ENCODE data around the gene PARP6. TPM values are rescaled to one million over a fixed set of nuclear protein-coding genes. Genes with fewer than 3 reads are reported as not detected.

PARP6 gene, protein sequence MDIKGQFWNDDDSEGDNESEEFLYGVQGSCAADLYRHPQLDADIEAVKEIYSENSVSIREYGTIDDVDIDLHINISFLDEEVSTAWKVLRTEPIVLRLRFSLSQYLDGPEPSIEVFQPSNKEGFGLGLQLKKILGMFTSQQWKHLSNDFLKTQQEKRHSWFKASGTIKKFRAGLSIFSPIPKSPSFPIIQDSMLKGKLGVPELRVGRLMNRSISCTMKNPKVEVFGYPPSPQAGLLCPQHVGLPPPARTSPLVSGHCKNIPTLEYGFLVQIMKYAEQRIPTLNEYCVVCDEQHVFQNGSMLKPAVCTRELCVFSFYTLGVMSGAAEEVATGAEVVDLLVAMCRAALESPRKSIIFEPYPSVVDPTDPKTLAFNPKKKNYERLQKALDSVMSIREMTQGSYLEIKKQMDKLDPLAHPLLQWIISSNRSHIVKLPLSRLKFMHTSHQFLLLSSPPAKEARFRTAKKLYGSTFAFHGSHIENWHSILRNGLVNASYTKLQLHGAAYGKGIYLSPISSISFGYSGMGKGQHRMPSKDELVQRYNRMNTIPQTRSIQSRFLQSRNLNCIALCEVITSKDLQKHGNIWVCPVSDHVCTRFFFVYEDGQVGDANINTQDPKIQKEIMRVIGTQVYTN
- total RNA-seq: 53.1 and 61.4 TPM in 2 replicates
- polyA plus RNA-seq (2012): 87.8 TPM

DNA sequence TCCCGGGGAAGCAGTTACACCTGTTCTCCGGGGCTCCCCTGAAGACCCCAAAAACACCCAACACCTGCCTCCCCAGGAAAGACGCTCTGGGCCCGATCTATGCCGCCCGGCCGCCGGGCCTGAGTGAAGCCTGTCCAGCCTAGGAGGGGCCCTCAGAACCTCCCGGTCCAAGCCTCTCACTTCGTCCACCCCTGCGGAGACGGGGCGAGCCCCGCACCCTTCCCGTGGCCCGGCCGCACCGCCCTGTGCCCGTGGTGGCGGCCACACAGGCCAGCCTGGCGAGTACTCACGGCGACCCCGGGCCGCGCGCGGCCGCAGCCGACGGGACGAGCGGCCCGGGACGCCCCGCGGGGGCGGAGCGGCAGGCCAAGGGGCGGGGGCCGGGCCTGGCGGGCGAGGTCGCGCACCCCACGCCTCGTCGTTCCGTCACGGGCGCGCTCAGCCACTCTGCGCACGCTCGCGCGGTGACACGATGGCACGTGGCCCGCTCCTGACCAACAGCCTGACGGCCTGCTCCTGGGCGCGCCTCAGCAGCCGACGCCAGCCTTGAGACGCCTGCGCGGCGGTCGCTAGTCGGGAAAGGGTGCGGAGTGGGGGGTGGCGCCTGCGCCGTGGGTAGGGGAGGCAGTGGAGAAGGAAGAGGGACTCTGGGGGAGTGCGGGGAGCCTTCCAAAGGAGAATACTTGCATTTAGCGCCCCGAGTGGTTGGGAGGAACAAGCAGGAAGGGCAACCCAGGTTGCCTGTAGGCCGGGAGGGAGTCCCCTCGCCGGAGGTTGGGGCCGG, at the start of gene PARP6:
TSS of gene PARP6 (minus strand) at position 342 of the 784 bp plus-strand sequence. CDS start 5,077 bp downstream, outside the sequence.
- DNase-seq (ENCODE audit: low read depth): peak; percentile 99

DNA sequence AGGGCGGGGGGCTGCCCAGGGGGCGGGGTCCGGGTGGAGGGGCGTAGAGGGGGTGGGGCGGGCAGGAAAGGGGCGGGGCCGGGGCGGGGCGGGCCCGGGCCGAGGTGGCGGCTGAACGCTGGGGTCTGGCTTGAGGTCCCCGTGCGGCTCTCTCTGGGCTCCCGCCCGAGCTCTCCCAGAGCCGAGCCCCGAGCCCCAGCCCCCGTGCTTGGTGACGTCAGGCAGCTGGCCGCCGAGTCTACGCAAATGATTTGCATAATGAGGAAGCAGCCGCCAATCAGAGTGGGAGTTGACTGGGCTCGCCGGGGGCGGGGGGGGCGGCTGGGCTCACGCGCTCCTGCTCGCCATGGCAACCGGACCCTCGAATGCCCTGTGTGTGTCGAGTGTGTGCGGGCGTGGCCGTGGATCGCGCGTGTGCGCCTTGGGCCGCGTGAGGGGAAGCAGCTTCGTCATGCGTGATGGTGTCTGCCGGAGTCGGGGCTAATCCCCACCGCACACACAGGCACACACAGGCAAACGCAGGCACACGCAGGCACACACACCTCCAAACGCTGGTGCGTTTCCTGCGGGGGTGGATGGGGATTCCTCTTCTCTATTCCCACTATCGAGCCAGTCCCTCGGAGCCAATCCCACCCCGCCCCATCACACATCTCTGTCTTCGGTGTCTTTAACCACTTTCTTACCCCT, 47.8 kb upstream of the PARP6 start, which contains the start of gene CELF6:
TSS of gene CELF6 (minus strand) at position 173 of the 687 bp plus-strand sequence. CDS start 283 bp downstream, outside the sequence.
- DNase-seq (ENCODE audit: low read depth): peak; percentile 83

DNA sequence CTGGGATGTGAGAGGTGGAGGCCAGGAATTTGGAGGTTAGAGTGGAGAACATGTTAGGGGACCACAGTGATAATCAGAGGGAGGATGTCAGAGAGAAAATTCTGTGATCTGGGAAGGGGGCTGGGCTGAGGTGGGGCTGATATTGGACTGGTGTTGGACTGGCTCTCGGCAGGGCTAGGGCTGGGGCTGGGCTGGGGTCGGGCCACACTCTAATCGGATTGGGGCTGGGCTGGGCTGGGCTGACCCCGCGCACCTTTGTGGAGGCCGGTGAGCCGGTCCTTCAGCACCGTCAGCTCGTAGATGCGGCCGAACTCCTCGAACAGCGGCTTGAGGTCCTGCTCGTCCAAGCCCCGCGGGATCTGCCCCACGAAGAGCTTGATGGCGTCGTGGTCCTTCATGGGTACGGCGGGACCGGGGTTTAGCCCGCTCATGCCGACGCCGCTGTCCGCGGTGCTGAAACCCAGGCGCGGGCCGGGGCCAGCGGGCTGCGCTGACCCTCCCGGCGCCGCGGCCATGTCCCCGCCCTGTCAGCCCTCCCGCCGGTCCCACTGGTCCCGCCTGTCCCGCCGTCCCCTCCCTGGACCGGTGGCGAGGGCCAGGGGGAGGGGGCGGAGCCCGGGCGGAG, 47.1 kb upstream of the PARP6 start:
- DNase-seq (ENCODE audit: low read depth): peak; percentile 64

DNA sequence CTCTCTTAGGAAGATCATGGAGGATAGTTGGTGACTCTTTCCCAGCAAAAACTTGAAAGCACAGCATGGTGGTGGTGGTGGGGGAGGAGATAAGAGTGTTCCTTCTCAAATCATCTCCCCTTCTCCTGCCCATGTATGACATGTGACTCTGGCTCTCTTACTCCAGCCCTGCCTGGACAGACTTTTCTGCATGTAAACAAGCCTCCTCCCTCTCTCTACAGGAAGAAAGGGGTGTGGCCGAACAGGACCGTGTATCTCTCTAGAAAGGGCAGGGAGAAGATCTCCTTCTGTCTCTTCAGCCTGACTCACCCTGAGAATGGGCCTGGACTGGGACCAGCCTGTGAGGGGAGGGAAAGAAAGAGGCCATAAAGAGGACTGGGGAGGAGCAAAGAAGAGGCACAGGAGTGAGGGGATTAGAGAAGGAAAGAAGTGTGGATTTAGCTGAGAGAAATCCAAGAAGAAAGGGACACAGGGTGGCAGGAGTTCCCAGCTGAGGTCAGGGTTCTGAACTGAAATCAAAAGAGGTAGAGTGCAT, 46.1 kb upstream of the PARP6 start:
- no peak for DNase-seq (ENCODE audit: low read depth)

DNA sequence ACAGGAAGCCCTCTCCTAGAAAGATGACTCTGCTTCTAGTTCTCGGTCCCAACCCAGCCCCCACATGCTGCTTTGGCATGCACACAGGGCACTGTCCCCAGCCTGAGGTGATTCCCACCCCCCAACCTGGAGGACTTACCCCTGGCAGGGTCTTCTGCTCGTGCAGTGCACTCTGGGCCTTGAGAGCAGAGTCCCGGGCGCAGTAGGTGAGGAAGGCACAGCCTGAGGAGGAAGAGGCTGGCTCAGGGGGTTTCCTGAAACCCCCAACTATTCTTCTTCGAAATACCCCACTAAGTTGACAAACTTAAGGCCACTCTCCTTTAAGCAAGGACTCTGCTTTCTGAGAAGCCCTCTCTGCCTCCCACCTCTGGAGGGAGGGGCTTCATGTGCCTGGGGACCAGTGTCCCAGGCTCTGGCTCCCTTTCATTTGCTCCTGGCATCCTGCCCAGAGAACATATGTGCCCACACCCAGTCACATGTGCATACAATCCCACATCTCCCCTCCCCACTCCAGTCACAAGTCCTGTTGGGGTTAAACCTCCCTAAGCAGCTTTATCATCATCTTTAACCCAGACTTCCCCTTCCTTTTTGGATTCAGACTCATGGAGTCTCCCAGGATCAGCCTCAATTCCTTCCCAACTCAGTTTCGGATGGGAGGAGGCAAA, 43.5 kb upstream of the PARP6 start:
- DNase-seq (ENCODE audit: low read depth): no peak

DNA sequence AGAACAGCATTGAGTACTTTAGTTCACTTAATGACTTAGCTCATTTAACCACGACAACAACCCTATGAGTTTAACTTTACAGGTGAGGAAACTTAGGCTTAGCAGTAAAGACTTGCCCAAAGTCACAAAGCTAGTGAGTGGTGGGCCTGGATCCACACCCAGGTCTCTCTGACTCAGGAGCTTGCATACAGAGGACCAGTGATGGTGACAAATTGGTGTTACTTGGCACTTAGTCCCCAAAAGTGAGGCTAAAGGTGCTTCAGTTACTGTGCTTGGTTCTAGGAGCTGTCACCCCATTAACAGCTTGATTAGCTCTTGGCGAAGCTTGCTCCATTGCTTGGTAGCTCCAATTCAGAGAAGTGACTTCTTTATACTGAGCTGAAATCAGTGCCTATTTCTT, 41.5 kb upstream of the PARP6 start:
- no peak for DNase-seq (ENCODE audit: low read depth)

DNA sequence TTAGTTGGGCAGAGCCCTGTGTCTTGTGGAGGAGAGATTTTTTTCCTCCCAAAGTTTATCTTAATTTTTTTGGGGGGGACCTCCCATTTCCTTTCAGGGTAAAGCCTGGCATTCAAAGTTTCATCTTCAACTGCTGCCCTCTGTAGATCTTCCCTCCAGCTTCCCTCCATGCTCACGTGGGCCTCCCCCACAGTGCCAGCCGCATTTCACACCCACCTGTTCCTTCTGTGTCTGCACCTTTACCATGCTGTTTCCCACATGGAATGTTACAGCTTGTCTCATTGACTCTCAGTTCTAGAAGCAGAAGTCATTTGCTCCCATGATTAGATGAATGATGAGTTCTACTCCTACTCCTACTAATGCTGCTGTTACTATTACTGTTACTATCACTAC, 41.1 kb upstream of the PARP6 start:
- no peak for DNase-seq (ENCODE audit: low read depth)

DNA sequence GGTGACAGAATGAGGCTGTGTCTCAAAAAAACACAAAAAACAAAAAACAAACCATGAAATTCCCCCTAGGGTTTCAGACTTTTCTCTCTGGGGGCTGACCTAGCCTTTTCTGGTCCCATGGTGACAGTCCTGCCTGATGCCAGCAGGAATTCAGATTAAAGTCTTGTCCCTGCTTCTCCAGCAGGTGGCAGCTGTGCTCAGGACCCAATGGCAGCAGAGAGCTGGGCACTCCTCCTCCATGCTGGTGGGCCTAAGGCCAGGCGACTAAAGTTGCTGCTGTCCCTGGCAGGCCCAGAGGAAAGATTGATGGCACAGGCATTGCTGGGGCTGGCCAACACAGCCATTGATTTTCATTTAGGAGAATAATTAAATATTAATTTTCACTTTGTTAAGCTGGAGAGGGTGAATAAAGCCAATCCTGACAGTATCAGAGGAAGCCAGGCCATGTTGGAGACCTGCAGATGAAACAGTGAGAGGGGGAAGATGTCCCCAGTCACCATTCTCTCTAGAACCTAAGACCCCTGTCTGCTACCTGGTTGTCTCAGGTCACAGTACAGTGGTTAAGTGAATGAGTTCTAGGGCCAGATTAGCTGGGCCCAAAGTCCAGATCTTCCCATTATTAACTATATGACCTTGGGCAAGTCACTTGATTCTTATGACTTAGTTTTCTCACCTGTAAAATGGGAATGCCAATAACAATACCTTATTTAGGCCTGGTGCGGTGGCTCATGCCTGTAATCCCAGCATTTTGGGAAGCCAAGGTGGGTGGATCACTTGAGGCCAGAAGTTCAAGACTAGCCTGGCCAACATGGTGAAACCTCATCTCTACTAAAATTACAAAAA, 40.5 kb upstream of the PARP6 start:
- DNase-seq (ENCODE audit: low read depth): peak; percentile 74

DNA sequence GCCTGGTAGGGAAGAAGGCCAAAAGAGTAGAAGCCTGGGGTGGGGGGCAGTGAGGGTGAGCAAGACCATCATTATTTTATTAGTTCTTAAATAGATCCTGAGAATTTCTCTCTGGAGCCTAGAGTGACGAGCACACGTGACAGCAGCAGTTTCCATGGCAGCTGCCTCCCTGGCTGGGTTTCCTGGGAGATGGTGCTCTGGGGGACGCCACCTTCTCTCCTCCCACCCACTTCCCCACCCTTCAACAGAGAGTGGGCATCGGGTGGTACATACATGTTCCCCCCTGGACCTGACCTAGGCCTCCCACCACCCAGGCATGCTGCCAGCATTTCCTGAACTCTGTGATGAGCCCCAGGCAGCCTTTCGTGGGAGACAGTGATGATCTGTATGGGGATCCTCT, 34.7 kb upstream of the PARP6 start:
- DNase-seq (ENCODE audit: low read depth): no peak

DNA sequence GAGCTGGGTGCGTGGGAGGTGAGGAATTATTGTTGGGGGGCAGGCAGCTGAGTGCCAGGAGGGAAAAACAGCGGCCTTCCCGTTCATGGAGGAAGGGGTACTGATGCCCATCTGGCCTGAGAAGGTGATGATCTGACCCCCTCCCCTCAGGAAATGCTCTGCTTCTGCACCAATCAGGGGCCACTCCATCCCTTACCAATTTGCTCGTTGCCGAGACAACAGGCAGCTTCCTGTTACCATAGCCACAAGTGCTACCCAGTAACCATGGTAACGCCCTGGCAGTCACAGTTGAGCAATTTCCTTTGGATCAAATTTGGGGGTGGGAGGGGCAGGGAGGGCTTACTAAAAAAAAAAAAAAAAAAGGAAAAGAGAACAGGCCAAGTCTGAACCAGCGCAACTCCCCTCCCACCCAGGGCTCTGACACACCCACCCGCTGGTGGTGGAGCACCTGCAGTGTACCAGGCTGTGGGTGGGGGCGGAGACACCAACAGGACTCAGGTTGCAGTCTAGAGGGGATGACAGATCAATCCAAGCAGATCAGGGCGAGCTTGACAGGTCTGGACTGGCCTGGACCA, 33.9 kb upstream of the PARP6 start:
- DNase-seq (ENCODE audit: low read depth): no peak

DNA sequence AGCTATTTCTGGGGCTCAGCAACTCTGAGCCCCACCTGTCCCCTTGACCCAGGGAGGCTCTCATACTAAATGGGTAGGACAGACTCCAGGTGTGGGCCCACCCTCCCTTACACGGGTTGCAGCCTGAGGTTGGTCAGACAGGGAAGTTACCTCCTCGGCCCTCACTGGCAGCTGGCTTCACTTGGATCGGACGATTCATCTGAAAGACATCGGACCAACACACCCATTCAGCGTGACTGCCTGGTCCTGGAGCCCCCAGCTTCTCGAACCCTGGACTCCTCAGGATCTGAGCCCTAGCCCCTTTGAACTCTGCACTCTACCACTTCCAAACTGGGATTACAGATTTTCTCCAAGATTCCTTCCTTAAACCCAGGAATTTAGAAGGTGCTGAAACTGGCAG, 32.2 kb upstream of the PARP6 start:
- no peak for DNase-seq (ENCODE audit: low read depth)

DNA sequence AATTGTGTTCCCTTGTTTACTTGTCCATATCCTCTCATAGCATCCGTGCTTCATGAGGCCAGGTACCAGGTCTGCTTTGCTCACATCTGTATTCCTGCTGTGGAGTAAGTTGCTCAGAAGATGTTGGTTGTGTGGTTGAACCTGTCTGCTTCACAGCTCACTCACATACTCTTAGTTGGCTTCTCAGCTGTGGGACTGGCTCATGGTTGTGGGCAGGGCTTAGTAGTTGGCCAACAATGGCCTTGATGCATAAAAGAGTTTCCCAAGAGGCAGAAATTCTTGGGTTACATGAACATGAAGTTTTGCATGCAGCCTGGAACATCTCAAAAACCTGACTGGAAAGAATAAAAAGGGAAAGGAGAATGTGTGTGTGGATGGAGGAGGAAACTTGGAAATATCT, 30.6 kb upstream of the PARP6 start:
- no peak for DNase-seq (ENCODE audit: low read depth)

DNA sequence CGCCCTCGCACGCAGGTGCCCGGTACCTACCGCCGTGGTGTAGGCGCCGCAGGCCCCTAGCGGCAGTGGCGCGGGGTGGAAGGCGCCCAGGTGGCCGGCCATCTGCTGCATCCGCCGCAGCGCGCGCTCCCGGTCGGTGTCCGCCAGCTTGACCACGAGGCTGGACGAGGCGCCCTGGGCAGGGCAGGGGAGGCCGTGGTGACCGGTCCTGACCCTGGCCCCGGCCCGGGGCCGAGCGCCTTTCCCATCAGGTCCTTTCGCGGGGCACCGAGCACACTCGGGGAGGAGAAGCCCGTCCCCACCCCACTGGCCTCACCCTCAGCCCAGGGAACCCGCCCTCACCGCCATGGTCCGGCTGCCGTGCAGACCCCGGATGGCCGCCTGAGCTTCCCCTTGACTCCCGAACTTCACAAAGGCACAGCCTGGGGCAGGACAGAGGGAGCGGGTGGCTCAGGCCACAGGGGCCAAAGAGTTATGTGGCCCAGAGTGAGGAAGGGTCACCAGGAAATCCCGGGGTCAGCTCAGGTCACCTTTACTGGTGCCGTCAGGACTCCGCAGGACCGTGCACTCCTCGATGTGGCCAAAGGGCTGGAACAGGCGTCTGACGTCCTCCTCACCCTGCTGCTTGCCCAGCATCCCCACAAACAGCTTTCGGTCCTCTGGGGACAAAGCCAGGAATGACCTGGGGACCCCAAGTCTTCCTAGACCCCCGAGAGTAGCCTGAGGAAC, 17.4 kb upstream of the PARP6 start:
- DNase-seq (ENCODE audit: low read depth): no peak

DNA sequence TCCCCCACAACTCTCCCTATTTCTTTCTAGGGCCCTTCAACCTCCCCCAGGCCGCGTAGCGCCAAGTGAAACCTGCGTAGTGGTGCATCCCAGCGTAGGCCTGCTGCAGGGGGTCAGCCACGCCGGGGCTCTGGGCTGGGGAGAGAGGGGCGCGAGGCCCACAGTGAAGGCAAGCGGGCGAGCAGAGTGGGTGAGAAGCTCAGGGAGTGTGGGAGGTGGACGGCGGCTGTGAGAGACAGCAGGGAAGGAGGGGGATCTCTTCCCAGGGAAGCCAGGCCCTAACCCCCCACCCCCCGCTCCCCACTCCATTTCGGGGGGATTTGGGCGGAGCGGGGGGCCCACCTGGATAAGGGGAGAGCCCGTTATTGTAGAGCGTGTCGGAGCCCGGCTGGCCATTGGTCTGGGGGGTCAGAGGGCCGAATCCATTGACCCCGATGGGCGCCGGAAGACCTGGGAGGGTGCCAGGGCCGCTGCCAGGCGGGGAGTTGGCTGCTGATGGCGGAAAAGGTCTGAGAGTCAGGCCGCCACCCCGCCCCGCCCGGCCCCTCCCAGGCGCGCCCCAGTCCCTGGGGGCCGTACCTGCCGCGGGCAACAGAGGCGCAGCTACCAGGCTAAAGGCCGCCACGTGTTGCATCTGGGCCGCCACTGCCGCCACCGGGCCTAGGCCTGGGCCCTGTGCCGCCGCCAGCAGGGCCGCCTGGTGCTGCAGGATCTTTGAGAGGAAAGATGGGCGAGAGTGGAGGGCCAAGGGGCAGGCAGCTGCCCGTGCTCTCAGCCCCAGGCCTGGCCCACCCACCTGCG, 16.6 kb upstream of the PARP6 start:
- no peak for DNase-seq (ENCODE audit: low read depth)

DNA sequence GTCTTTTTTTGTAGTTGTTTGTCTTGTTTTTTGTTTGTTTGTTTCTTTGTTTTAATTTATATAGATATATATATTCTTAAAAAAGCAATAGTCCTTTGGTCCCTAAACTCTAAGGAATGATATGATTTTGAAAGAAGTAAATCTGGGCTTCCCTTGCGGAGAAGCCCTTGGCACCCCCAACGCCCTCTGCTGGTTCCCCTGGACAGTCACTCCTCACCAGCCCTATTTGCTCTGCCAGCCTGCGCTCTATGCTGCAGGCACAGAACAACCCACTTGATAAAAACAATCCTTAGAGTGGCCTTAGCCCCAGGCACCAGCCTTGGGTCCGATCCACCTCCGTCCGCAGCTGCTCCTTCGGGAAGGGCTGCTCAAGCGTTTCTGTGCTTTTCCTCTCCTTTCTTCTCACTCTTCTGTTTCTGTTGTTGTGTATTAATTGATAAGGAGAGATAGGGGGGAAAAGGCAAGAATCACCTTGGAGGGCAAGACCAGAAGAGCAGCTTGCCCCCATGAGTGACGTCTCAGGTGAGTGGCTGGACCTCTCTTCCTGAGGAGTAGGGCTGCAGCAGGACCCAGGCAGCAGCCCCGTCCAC, 13.7 kb upstream of the PARP6 start:
- peak; percentile 13 for DNase-seq (ENCODE audit: low read depth)

DNA sequence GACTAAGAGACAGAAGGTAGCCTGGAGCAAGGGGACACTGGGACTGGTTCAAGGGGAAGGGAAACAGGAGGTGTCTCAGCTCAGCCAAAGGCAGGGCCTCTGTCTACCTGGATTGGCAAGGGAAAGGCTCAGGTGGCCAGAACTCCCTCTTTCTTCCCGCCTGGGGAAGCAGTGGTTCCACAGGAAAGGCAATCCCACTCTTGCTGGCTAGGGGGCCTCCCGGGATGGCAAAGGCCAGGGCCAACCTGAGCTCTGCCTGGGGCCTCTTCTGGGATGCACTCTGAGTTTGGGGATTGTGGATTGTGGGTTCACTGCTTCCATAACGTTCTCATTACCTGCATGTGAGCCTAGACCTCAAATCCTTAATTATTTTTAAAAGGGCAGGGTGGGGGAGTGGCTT, 13.0 kb upstream of the PARP6 start:
- no peak for DNase-seq (ENCODE audit: low read depth)

DNA sequence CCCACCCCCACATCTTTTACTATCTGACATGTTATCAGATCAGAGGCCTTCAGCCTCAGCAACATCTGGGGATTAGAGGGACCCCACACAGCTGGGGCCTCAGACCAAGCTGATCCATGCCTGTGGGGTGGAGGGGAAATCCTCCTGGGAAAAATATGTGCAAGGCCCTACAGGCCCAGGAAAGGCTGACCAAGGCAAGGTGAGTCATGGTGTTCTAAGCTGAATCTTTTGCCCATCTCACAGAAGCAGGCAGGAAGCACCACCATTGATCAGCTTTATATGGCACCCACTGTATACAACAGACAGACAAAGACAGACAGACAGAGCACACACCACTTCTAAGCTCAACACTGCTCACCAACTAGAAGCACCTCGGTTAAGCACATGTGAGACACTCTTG, 12.4 kb upstream of the PARP6 start:
- no peak for DNase-seq (ENCODE audit: low read depth)

All from myocyte (in vitro differentiated cells).